ENCODE data around the gene BTG3.

The BTG3 gene

GRCh38 chr21:17583898-17584297 lies 28.8 kb downstream of the BTG3 start:
- no peak for DNase-seq

- no peak for DNase-seq
Measured at GRCh38 chr21:17580319-17580718, 32.4 kb downstream of the BTG3 start.

- no peak for DNase-seq
Measured at GRCh38 chr21:17578876-17579275, 33.8 kb downstream of the BTG3 start.

- no peak for DNase-seq
Measured at GRCh38 chr21:17578162-17578561, 34.5 kb downstream of the BTG3 start.

GRCh38 chr21:17577701-17578100 lies 35.0 kb downstream of the BTG3 start:
- no peak for DNase-seq

GRCh38 chr21:17576080-17576835 lies 36.4 kb downstream of the BTG3 start:
- DNase-seq: no peak

GRCh38 chr21:17575076-17575475 lies 37.6 kb downstream of the BTG3 start:
- DNase-seq: no peak

GRCh38 chr21:17572431-17572830 lies 40.3 kb downstream of the BTG3 start:
- no peak for DNase-seq

- no peak for DNase-seq
Measured at GRCh38 chr21:17570786-17571185, 41.9 kb downstream of the BTG3 start.

GRCh38 chr21:17560377-17561025 lies 52.2 kb downstream of the BTG3 start:
- DNase-seq: no peak

GRCh38 chr21:17554679-17555465 lies 57.8 kb downstream of the BTG3 start:
- no peak for DNase-seq

- no peak for DNase-seq
Measured at GRCh38 chr21:17554120-17554519, 58.6 kb downstream of the BTG3 start.

GRCh38 chr21:17552410-17552809 lies 60.3 kb downstream of the BTG3 start:
- DNase-seq: no peak

- DNase-seq: no peak
Measured at GRCh38 chr21:17550671-17551308, 61.9 kb downstream of the BTG3 start.

GRCh38 chr21:17548262-17548661 lies 64.4 kb downstream of the BTG3 start:
- no peak for DNase-seq

GRCh38 chr21:17545007-17545406 lies 67.7 kb downstream of the BTG3 start:
- no peak for DNase-seq
